Spleen (tissue), 7 donors: Measurements from ENCODE around the gene MEI1.

Experiments
- CTCF ChIP-seq, 11 experiments: fragments of 200-600 bp in 7 of 11; fragments of 450-650 bp in 4 of 11; sonication (generic) in 4 of 11; IDR thresholded peaks in 8 of 11; conservative IDR thresholded peaks in 3 of 11; 1 replicate in 7 of 11; 2 replicates in 4 of 11; pipeline versions ENCODE4 v1.4.0 to v1.8.0; 2016 to 2021; ENCODE audit warnings: antibody characterized with exemption in 11 of 11, inconsistent platforms in 4 of 11, mild to moderate bottlenecking in 1 of 11
- POLR2A ChIP-seq, 3 donors: fragments of 450-650 bp; IDR thresholded peaks; one replicate each; pipeline ENCODE4 v1.5.1; 2017; ENCODE audit warnings: antibody characterized with exemption in 3 of 3, mild to moderate bottlenecking in 1 of 3
- donor health status: DM: no; HTN: no; CAD: no; lungs with moderate emphysema.
- donor health status: DM: no; HTN: no; CAD: no.
- donor health status: DM: no; HTN: no; CAD: no.

DNA sequence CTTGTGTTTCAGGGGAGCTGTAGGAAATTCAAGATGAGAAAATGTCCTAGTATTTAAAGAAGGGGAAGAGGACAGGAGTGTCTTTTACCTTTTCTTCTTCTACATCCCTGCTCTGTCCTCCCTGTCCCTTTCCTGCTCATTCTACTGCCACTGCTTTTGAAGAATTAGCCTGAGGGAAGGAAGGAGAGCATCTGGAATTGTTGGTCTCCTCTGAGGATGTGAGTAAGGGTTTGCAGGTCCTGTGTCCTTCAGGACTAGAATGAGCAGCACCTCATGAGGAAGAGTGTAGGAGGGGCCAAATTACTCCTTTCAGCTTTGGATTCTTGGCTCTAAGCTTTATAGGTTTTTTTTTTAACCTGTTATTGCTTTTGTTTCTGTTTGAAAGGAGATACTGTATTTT is 34.8 kb upstream of the MEI1 start:
- TF ChIP-seq CTCF (IDR thresholded peaks at IDR 0.05 in 8 of 11, conservative IDR thresholded peaks at IDR 0.05 in 3 of 11) (no peak), POLR2A (IDR thresholded peaks at IDR 0.05) (no peak)
